Skeletal muscle cell (primary cell): ENCODE measurements around the gene EZH1.

ENCODE experiments used
- DNase-seq: peaks from one replicate; pipeline ENCODE4 v3.0.0-alpha.2; 2010; ENCODE audit warnings: low read depth
- H3K4me3 ChIP-seq: 2 replicates; pipeline ENCODE4 v1.5.1; 2011; ENCODE audit warnings: low read depth, mild to moderate bottlenecking, control low read depth, low read length, moderate library complexity

Gene EZH1

DNA sequence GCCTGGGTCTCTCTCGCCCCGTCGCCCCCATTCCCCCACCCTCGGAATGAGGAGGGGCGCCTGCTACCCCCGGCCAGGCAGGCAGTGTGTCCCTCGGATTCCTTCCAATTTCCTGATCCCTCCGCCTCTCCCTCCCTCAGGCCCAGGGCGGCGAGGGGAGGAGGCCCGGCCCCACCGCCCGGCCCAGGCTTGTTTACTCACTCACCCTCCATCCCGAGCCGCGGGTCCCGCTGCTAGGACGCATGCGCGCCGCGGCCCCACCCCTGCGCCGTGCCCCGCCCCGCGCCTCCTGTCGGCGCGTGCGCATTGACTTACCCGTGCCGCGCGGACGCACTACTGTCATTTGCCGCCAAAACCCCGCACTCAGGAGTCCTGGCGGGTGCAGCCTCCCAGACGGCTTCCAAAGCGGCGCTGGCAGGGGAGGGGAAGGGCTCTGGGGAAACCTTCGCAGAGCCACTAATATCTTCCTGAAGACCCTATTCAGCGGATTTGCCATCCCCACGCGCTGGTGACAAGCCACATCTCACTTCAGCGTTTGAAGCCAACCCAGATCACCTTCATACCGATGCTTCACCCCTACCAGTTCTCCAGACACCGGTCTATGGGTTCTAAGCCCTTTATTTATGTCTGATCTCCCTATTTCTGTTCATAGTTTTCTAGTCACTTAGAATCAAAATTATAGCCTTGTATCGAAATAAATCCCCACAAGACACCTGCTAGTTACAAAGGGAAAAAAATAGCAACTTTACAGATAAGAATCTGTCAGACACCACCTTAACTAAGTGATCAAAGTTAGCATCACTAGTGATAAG is at the start of gene EZH1:
Gene EZH1, minus strand, starts transcription at position 235 of the 812 bp plus-strand sequence. CDS start 16,099 bp downstream, outside the sequence.
- DNase-seq = peak; percentile 64
- peak within 1 kb of the TSS; percentile 85 for H3K4me3 ChIP-seq

DNA sequence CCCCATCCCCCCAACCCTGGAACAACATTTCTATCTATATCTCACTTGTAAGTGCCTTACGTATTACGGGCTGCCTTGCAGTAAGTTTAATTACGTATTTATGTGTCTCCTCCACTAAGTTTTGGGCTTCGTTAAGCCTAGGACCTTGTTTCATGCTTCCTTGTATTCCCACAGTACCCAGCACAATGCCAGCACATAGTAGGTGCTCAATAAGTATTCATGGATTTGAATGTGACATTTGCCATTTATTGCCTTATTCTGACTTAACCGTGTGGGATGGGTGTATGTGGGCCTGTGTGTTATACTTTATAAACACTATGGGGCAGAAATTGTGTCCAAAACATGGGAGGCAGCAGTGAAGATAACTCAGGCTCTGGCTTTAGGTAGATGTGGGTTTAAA is 47.7 kb upstream of the EZH1 start:
- DNase-seq = no peak

DNA sequence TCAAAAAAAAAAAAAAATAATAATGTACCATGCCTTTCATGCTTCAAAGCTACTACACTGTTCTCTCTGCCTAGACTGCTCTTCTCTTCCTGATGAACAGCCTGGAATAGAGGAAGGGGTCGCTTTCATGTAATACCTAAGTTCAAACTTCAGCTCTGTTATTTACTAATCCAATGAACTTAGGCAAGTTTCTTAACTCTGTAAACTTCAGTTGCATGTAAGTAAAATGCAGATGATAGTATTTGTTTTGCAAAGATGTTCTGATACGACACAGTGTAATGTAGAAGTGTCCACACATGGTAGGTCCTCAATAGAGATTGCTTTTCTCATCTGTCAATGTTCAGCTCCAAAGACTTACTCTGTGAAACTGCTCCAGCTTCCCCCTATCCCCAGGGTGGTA is 47.1 kb upstream of the EZH1 start:
- no peak for DNase-seq
- no peak overlapping the region for H3K4me3 ChIP-seq

More for the DNA sequence above, 47.7 kb upstream of the EZH1 start:
- H3K4me3 ChIP-seq = no peak overlapping the region

DNA sequence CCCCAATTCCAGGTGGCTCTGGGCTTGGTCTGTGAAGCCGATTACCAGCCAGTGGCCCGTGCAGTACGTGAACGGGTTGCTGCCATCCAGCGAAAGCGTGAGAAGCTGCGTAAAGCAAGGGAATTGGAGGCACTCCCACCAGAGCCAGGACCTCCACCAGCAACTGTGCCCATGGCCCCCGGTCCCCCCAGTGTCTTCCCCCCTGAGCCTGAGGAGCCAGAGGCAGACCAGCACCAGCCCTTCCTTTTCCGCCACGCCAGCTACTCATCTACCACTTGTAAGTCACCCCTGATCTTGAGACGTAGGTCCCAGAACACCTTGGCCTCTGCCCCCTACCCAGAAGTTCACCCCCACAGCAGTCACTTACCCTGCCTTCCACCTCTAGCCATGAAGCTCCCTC is 42.4 kb upstream of the EZH1 start:
- DNase-seq = no peak
- no peak overlapping the region for H3K4me3 ChIP-seq

DNA sequence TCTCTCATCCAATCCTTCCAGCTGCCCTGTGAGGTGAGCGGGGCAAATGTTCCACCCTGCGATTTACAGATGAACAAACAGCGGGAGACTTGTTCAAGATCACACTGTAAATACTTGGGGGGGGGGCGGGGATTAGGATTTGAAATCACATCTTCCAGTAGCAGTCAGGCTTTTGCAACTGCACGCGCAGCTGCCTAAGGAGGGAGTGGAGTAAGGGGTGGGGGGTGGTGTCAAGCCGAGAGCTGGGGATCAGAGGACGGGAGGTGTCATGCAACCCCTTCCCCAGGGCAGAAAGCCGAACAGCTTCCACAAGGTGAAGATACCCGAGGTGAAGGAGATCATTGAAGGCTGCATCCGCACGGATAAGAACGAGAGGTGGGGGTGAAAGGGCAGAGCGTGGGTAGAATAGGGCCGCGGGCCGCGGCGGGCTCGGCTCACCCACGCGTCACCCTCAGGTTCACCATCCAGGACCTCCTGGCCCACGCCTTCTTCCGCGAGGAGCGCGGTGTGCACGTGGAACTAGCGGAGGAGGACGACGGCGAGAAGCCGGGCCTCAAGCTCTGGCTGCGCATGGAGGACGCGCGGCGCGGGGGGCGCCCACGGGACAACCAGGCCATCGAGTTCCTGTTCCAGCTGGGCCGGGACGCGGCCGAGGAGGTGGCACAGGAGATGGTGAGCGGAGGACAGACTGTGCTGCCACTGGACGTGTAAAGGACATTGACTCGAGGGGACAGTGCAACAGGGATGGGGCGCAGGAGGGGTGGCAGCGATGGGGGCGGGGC is 40.2 kb upstream of the EZH1 start:
- no peak overlapping the region for H3K4me3 ChIP-seq
- no peak for DNase-seq

DNA sequence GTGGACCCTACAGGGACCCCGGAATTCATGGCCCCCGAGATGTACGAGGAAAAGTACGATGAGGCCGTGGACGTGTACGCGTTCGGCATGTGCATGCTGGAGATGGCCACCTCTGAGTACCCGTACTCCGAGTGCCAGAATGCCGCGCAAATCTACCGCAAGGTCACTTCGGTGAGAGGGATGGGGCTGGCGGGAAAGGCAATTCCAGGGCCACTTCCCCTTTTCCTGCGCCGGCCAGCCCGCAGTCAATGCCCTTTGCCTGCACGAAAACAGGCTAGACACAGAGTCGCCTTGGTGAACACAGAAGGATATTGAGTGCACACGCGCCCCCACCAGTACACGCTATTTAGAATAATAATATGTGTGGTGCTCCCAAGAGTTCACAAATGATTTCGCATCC is 39.6 kb upstream of the EZH1 start:
- DNase-seq = no peak
- no peak overlapping the region for H3K4me3 ChIP-seq

DNA sequence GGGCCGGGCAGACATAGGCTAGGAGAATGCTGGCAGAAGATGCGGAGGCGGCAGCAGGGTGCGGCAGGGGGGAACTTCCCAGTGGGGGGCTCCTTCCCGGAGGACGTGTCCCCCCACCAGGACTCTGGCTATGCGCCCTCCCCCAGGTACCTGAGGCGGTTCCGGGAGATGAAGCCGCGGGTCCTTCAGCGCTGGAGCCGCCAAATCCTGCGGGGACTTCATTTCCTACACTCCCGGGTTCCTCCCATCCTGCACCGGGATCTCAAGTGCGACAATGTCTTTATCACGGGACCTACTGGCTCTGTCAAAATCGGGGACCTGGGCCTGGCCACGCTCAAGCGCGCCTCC is 38.9 kb upstream of the EZH1 start:
- H3K4me3 ChIP-seq = no peak overlapping the region
- DNase-seq = no peak

DNA sequence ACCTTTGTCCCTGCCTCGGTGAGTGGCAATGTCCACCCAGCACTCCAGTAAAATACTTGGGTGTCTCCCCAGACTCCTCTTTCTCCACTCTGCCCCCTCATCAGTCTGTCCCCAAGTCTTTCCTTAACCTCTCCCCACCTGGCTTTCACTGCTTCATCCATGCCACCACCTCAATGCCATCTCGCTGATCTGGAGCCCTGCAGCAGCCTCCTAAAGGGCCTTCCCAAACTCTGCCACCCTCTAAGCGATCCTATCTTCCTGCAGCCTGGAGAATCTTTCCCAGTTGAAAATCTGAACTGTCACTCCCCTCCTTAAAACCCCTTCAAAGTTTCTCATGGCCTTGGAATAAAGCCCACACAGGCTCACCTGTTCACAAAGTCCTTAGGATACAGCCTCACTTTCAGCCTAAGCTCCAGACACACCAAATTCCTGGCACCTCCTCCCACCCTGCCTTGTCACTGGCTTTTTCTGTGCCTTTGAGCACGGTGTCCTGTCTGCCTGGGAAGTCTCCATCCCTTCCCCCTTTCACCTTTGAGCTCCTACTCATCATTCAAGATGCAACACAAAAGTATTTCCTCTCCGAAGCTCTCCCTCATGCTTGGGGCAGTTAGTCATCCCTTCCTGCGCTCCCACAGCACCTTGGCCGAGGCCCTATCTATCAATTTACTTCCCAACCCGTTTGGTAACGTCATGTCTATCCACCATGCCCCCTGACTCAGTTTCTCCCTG is 38.4 kb upstream of the EZH1 start:
- peak; percentile 43 for DNase-seq
- H3K4me3 ChIP-seq = peak overlapping the region; percentile 70

DNA sequence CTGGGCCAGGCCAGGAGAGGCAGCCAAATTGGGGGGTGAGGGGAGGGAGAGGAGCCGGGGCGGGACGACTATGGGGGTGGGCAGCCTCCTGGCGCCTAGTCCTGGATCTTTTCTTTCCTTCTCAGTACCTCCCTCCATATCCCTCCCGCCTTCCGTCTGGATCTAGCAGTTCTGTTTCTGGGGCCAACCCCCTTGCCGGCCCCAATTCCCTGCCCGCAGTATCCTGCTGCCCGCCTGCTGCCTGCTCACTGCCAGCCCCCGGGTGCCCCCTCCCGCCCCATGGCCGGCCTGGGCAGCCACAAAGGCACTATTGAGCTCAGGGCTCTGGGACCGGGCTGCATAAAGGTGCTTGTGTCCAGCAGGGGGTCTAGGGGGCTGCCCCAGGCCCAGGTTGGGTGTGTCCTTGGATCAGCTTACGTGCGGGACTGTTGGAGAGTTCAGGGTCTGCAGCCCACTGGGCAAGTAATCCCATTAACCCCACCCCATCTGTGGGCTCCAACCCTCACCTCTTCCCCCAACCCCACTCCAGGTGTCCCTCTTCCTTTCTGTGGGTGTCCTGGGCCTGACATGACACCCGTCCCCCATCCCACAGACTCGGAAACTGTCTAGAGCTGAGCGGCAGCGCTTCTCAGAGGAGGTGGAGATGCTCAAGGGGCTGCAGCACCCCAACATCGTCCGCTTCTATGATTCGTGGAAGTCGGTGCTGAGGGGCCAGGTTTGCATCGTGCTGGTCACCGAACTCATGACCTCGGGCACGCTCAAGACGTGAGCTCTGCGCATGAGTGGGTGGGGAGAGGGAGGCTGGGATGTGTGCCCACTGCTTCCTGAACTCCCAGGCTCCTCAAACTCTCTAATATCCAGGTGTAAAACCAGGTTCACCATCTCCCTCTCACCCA is 37.6 kb upstream of the EZH1 start:
- peak overlapping the region; percentile 70 for H3K4me3 ChIP-seq
- DNase-seq = no peak

DNA sequence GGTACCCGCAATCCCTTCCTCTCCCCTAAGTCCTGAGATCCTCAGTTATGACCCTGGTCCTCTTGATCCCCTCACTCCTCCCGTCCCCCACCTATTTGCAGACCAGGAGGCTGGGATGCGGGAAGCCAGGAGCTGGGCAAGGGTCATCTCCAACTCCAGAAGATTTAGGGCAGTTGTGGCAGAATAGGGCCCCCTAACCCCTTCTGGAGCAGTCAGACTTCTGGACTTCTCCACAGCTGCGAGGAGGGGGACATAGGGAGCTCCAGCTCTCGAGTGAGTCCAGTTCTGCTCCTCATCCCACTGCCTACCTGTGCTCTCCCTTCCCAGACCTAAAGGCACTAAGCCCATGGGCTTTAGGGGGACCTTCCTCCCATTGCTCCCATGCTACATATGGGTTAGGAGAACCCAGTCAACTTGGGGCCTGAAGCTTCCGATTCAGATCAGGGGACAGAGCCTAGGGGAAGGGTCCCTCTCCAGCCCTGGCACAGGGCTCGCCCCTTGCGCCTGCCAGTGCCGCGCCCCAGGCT is 36.9 kb upstream of the EZH1 start:
- no peak for DNase-seq
- peak overlapping the region; percentile 70 for H3K4me3 ChIP-seq

DNA sequence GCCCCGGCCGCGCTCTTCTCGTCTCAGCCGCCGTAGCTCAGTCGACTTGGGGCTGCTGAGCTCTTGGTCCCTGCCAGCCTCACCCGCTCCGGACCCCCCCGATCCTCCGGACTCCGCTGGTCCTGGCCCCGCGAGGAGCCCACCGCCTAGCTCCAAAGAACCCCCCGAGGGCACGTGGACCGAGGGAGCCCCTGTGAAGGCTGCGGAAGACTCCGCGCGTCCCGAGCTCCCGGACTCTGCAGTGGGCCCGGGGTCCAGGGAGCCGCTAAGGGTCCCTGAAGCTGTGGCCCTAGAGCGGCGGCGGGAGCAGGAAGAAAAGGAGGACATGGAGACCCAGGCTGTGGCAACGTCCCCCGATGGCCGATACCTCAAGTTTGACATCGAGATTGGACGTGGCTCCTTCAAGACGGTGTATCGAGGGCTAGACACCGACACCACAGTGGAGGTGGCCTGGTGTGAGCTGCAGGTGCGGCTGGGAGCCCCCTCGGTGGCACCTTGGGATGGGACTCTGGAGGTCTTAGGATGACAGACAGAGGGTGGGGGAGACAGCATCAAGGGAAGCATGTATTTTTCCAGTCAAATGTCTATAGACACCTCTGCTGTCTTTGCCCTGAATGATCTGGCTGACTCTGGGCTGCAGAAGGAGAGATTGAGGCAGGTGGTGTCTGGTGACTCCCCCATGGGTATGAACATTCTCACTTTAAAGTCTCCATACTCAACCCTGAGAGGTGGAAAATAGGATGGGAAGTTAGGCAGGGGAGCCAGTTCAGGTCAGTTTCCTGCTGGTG is 36.2 kb upstream of the EZH1 start:
- no peak for DNase-seq
- peak overlapping the region; percentile 70 for H3K4me3 ChIP-seq

DNA sequence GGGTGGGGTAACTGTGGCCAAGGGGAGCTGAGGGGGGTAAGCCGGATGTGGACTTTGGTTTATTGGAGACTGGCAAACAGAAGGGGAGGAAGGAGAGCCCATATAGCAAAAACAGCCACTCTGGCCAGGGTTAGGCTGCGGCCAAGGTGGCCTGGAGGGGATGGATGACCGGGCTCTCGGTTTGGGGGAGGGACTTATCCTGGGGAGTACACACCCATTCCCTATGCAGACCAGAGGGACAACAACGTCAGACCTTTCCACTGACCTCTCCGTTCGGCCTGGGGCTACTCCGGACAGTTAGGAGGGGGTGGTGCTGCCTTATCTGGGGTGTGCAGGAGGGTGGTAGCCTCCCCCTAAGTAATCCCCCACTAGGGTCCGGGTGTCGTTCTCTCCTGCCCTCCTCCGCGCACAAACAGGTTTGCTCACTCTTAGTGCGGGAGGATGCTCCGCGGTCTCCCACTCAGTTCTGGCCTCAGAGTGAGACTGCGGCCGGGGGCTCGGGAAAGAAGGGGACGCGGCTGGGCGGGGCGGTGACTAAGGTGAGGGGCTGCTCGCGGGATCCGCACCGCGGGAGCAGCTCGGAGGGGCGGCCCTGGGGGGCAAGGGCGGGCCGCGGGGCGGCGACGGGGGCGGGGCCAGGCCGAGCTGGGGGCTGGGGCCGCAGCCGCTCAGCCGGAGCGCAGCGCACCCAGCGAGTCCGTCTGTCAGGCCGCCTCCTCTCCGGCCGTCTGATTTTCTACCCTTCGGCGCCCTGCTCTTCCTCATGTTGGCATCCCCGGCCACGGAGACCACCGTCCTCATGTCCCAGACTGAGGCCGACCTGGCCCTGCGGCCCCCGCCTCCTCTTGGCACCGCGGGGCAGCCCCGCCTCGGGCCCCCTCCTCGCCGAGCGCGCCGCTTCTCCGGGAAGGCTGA is 35.4 kb upstream of the EZH1 start, which contains the start of gene WNK4:
Gene WNK4, plus strand, starts transcription at position 675 of the 915 bp plus-strand sequence. Its CDS starts 89 bp downstream, at position 764.
- peak within 1 kb of the TSS; percentile 70 for H3K4me3 ChIP-seq
- DNase-seq = no peak

DNA sequence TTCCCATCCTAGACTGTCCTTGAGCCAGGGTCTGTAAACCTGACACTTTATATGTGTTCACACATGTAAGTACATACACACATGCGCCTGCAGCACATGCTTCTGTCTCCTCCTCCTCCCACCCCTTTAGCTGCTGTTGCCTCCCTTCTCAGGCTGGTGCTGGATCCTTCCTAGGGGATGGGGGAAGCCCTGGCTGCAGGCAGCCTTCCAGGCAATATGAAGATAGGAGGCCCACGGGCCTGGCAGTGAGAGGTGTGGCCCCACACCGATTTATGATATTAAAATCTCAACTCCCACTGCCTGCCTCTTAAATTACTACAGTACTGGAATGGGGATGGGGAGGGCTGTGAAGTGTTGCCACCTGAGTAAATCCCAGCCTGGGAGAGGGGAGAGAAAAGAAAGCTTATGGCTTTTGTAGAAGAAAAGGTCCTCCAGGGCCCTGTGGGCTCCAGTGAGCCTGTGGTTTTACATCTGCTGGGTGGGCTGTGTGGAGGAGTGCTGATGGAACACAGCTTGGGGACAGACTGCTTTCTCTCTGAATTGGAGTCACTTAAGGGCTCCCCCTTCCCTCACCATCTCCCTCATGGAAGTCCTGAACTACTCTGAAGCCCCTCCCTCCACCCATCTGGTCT is 34.6 kb upstream of the EZH1 start:
- DNase-seq = no peak
- H3K4me3 ChIP-seq = no peak overlapping the region

DNA sequence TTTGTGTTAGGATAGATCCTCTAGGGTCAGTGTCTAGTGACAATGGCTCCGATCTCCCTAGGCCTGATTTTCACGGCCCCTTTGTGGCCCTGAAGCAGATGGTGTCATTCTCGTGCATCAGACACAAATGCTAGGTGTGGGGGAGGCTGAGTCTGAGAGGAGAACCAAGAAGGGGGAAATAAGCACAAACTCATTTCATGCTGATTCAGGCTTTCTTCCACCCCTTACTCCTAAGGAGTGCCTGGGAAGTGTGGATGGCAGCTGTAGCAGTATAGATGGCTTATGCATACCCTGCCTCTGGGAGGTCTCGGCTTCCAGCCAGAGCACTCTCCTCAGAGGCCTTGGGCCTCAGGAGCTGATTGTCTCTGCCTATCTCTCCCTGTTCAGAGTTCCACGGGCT is 33.7 kb upstream of the EZH1 start:
- no peak for DNase-seq
- H3K4me3 ChIP-seq = no peak overlapping the region

DNA sequence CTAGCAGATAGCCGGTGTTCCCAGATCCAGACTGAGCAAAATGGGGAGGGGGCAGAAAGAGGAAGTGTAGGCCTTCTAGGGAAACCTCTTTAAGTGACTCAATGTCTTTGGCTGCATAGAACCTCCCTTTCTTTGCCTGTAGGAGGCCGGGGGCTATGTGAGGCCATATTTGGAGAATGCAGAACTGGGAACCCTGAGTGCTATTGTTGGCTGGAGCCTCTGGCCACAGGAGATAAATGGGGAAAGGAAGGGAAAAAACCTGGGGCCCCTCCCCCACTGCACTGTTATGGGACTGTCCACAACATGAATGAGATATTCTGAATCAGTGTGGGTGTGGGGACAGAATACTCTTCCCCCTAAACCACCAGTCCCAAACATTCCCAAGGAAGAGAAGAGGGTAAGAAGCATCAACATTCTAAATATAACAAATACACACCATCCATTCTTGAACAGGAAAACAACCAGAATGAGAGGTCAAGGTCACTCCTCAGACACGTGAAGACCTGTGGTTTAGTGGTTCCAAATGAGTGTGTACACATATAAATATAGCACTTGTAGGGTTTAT is 30.8 kb upstream of the EZH1 start:
- no peak for DNase-seq
- H3K4me3 ChIP-seq = no peak overlapping the region

DNA sequence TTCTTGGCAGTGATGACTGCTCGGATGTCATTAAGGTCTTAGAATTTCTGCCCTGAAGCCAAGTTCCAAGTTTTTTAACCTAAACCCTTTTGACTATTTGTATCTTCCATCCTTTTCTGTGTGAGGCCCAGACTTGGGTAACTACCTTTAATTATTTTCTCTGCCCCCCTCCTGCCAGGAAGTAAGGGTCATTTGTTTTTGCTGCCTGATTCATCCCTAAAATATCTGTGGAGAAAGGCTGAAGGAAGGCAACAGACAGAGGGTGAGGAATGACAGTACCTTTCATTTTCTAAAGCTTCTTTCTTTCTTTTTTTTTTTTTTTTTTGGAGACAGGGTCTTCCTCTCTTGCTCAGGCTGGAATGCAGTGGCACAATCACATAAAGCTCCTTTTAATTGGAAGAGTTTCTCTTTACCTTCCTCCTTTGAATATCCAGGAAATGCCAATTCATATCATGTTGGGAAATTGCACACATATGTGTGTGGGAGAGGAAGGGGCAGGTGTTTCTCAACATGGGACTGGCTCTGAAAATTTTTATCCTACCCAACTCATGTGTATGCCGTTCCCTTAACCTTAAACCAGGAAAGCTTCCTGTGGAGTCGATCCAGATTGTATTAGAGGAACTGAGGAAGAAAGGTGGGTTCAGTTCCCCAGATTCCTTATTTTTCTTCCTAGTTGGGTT is 29.4 kb upstream of the EZH1 start:
- H3K4me3 ChIP-seq = peak overlapping the region; percentile 97
- DNase-seq = no peak
